Immature natural killer cell (primary cell): ENCODE results near the gene S100A16. TPM values are rescaled to one million over a fixed set of nuclear protein-coding genes. Genes with fewer than 3 reads are reported as not detected.
"Not testable (repeated sequence)": the region's sequence is repeated elsewhere in the genome, so short reads cannot be mapped to it uniquely, and the experiment has no call there.

ENCODE experiments used
- DNase-seq, 3 donors: peaks; one replicate each; pipeline ENCODE4 v3.0.0; 2022; ENCODE audit warnings: mixed read lengths in 1 of 3
- H3K27ac Mint-ChIP-seq, 6 donors: one replicate each; pipeline ENCODE4 v1.8.0; 2020; ENCODE audit warnings: mixed read lengths in 6 of 6, mild to moderate bottlenecking in 5 of 6, inconsistent platforms in 4 of 6, moderate library complexity in 3 of 6
- H3K27me3 Mint-ChIP-seq, 3 donors: one replicate each; pipeline ENCODE4 v1.8.0; 2020 to 2021; ENCODE audit warnings: low read depth in 3 of 3, mild to moderate bottlenecking in 3 of 3, mixed read lengths in 3 of 3, moderate library complexity in 3 of 3, inconsistent platforms in 1 of 3
- H3K36me3 Mint-ChIP-seq, 3 donors: one replicate each; pipeline ENCODE4 v1.8.0; 2020; ENCODE audit warnings: mixed read lengths in 3 of 3, inconsistent platforms in 2 of 3, mild to moderate bottlenecking in 2 of 3
- H3K4me1 Mint-ChIP-seq, 2 donors: one replicate each; pipeline ENCODE4 v1.8.0; 2020; ENCODE audit warnings: inconsistent platforms in 2 of 2, mild to moderate bottlenecking in 2 of 2, mixed read lengths in 2 of 2, moderate library complexity in 1 of 2
- H3K4me3 Mint-ChIP-seq, 5 donors: one replicate each; pipeline ENCODE4 v1.8.0; 2020; ENCODE audit warnings: mild to moderate bottlenecking in 5 of 5, mixed read lengths in 5 of 5, inconsistent platforms in 3 of 5, moderate library complexity in 3 of 5
- H3K9me3 Mint-ChIP-seq, 6 donors: one replicate each; pipeline ENCODE4 v1.8.0; 2020; ENCODE audit warnings: mild to moderate bottlenecking in 6 of 6, mixed read lengths in 6 of 6, inconsistent platforms in 4 of 6, moderate library complexity in 3 of 6
- polyA plus RNA-seq, 3 donors: library from polyadenylated mRNA; unstranded; fragments of 300-500 nt; fragmentation: Illumina TruSeq; gene quantifications; one replicate each; pipeline ENCODE4 v1.2.3, GENCODE V29; 2021

S100A16 gene
- polyA plus RNA-seq, 3 donors from 2014 or later, result not detected

- peaks cover 0 to 5% (median 2%) of the 10 kb centered on the region in 3 donors for H3K27me3 Mint-ChIP-seq
- no peaks in the 10 kb centered on the region for H3K36me3 Mint-ChIP-seq
- peaks cover 27 to 33% of the 10 kb centered on the region in 2 donors for H3K4me1 Mint-ChIP-seq
- peak; percentile 53 to 69 (median 53) for DNase-seq
- no peaks in the 10 kb centered on the region for H3K9me3 Mint-ChIP-seq
- peak overlapping the region; percentile 83 to 97 (median 92) for H3K27ac Mint-ChIP-seq
- peak overlapping the region in 4 of 5 donors; percentile 4 to 69 (median 30) for H3K4me3 Mint-ChIP-seq
Observed at GRCh38 chr1:153566414-153567371, 46.2 kb downstream of the S100A16 start.

- H3K9me3 Mint-ChIP-seq, result no peaks in the 10 kb centered on the region
- H3K27me3 Mint-ChIP-seq, result peaks cover 0 to 2% (median 2%) of the 10 kb centered on the region in 3 donors
- H3K27ac Mint-ChIP-seq, result peak within 1 kb of the TSS; percentile 83 to 97 (median 93)
- peak in 1 of 3 donors; percentile 6 for DNase-seq
- H3K4me1 Mint-ChIP-seq, result peaks cover 27 to 33% of the 10 kb centered on the region in 2 donors
- H3K36me3 Mint-ChIP-seq, result no peaks in the 10 kb centered on the region
- H3K4me3 Mint-ChIP-seq, result peak within 1 kb of the TSS; percentile 4 to 84 (median 49)
Observed at GRCh38 chr1:153565529-153566374, 47.2 kb downstream of the S100A16 start, which contains the start of gene S100A2. S100A2 (minus strand) TSS chr1:153565844; CDS start chr1:153563877, 1,967 bp downstream.

GRCh38 chr1:153563991-153564390 lies 48.9 kb downstream of the S100A16 start:
- H3K4me1 Mint-ChIP-seq, result peaks cover 27 to 33% of the 10 kb centered on the region in 2 donors
- no peaks in the 10 kb centered on the region for H3K9me3 Mint-ChIP-seq
- no peak overlapping the region for H3K27ac Mint-ChIP-seq

GRCh38 chr1:153563483-153563901 lies 49.4 kb downstream of the S100A16 start:
- Mint-ChIP-seq H3K9me3 (no peaks in the 10 kb centered on the region), H3K36me3 (no peaks in the 10 kb centered on the region), H3K27me3 (peaks cover 0 to 2% (median under 1%) of the 10 kb centered on the region in 3 donors), H3K4me1 (peaks cover 24 to 29% of the 10 kb centered on the region in 2 donors), H3K4me3 (no peak overlapping the region), H3K27ac (no peak overlapping the region)
- DNase-seq, result no peak

More at GRCh38 chr1:153563991-153564390, 48.9 kb downstream of the S100A16 start:
- no peak for DNase-seq
- Mint-ChIP-seq H3K36me3 (no peaks in the 10 kb centered on the region), H3K27me3 (peaks cover 0 to 2% (median 2%) of the 10 kb centered on the region in 3 donors), H3K4me3 (no peak overlapping the region)

- DNase-seq, H3K27ac Mint-ChIP-seq, H3K9me3 Mint-ChIP-seq, H3K36me3 Mint-ChIP-seq, H3K4me3 Mint-ChIP-seq, H3K27me3 Mint-ChIP-seq: not testable (repeated sequence)
- peaks cover 15 to 16% of the 10 kb centered on the region in 2 donors for H3K4me1 Mint-ChIP-seq
Observed at GRCh38 chr1:153562021-153562420, 50.9 kb downstream of the S100A16 start.

GRCh38 chr1:153561466-153561985 lies 51.4 kb downstream of the S100A16 start:
- no peak overlapping the region for H3K27ac Mint-ChIP-seq

GRCh38 chr1:153560771-153561465 lies 52.0 kb downstream of the S100A16 start:
- H3K4me1 Mint-ChIP-seq, result peaks cover 4 to 5% of the 10 kb centered on the region in 2 donors
- H3K27me3 Mint-ChIP-seq, result peaks cover 0 to 2% (median 1%) of the 10 kb centered on the region in 3 donors
- no peaks in the 10 kb centered on the region for H3K36me3 Mint-ChIP-seq
- no peak overlapping the region for H3K27ac Mint-ChIP-seq
- H3K4me3 Mint-ChIP-seq, result no peak overlapping the region
- no peak for DNase-seq
- no peaks in the 10 kb centered on the region for H3K9me3 Mint-ChIP-seq

More at GRCh38 chr1:153561466-153561985, 51.4 kb downstream of the S100A16 start:
- Mint-ChIP-seq H3K4me1 (peaks cover 10 to 11% of the 10 kb centered on the region in 2 donors), H3K27me3 (peaks cover 0 to 2% (median 1%) of the 10 kb centered on the region in 3 donors), H3K9me3 (no peaks in the 10 kb centered on the region), H3K4me3 (no peak overlapping the region), H3K36me3 (no peaks in the 10 kb centered on the region)
- DNase-seq, result no peak

GRCh38 chr1:153560241-153560640 lies 52.7 kb downstream of the S100A16 start:
- Mint-ChIP-seq H3K4me1 (peaks cover 0 to under 1% of the 10 kb centered on the region in 2 donors), H3K36me3 (no peaks in the 10 kb centered on the region), H3K4me3 (no peak overlapping the region), H3K9me3 (no peaks in the 10 kb centered on the region), H3K27me3 (peaks cover 0 to 2% (median 1%) of the 10 kb centered on the region in 3 donors), H3K27ac (peak overlapping the region in 1 of 6 donors; percentile 21)
- no peak for DNase-seq

GRCh38 chr1:153557877-153558276 lies 55.1 kb downstream of the S100A16 start:
- peaks cover 0 to 3% (median 2%) of the 10 kb centered on the region in 3 donors for H3K27me3 Mint-ChIP-seq
- no peaks in the 10 kb centered on the region for H3K36me3 Mint-ChIP-seq
- no peaks in the 10 kb centered on the region for H3K9me3 Mint-ChIP-seq
- H3K27ac Mint-ChIP-seq, result no peak overlapping the region
- DNase-seq, result no peak
- no peak overlapping the region for H3K4me3 Mint-ChIP-seq
- H3K4me1 Mint-ChIP-seq, result no peaks in the 10 kb centered on the region

Other genes starting within 250 kb of the S100A16 start
- 1 to 10 TPM in 2 of 3 donors, under 1 TPM in 1; 0.87 to 3.8 (median 2.6) TPM for gene S100A12, start 237.5 kb downstream of the S100A16 start, polyA plus RNA-seq
- gene S100A8, start 222.1 kb downstream of the S100A16 start, polyA plus RNA-seq, result 10 to 100 TPM; 20.3 to 43.5 (median 40.3) TPM
- gene S100A7A, start 196.6 kb downstream of the S100A16 start, polyA plus RNA-seq, result not detected
- not detected for gene S100A7, start 152.5 kb downstream of the S100A16 start, polyA plus RNA-seq
- gene S100A6, start 77.1 kb downstream of the S100A16 start, polyA plus RNA-seq, result 100 to 1,000 TPM; 472 to 828 (median 543) TPM
- under 1 TPM in 1 of 3 donors, not detected in 2; 0.68 TPM for gene S100A5, start 72.2 kb downstream of the S100A16 start, polyA plus RNA-seq
- gene S100A4, start 67.3 kb downstream of the S100A16 start, polyA plus RNA-seq, result 1,000 to 10,000 TPM; 1,846 to 2,303 (median 2,006) TPM
- not detected for gene S100A3, start 63.9 kb downstream of the S100A16 start, polyA plus RNA-seq
- gene S100A2, start 47.3 kb downstream of the S100A16 start, polyA plus RNA-seq, result under 1 TPM in 1 of 3 donors, not detected in 2; 0.83 TPM
- gene S100A14, start 3.2 kb upstream of the S100A16 start, polyA plus RNA-seq, result not detected
- gene S100A13, start 14.4 kb upstream of the S100A16 start, polyA plus RNA-seq, result 1 to 10 TPM; 1.5 to 9.7 (median 3.7) TPM
- not detected for gene S100A1, start 15.3 kb upstream of the S100A16 start, polyA plus RNA-seq
- gene CHTOP, start 20.9 kb upstream of the S100A16 start, polyA plus RNA-seq, result 10 to 100 TPM; 37.5 to 70.8 (median 63.1) TPM
- gene SNAPIN, start 45.6 kb upstream of the S100A16 start, polyA plus RNA-seq, result 100 to 1,000 TPM in 1 of 3 donors, 10 to 100 TPM in 2; 95.8 to 106 (median 96.0) TPM
- gene ILF2, start 57.9 kb upstream of the S100A16 start, polyA plus RNA-seq, result 100 to 1,000 TPM; 162 to 221 (median 164) TPM
- not detected for gene NPR1, start 65.6 kb upstream of the S100A16 start, polyA plus RNA-seq
- 10 to 100 TPM in 1 of 3 donors, 1 to 10 TPM in 2; 7.5 to 14.5 (median 7.9) TPM for gene INTS3, start 114.9 kb upstream of the S100A16 start, polyA plus RNA-seq
- 10 to 100 TPM; 38.3 to 89.0 (median 54.3) TPM for gene SLC27A3, start 162.3 kb upstream of the S100A16 start, polyA plus RNA-seq